ENCODE results near the gene FCHSD1.

- TF ChIP-seq CTCF (IDR thresholded peaks at IDR 0.05) = no peak
- no peak for TF ChIP-seq POLR2A (IDR thresholded peaks at IDR 0.05)
These were observed 61.1 kb downstream of the FCHSD1 start for GRCh38 chr5:141590127-141590526.
